Measurements from ENCODE around the gene TMEM132E.

Gene TMEM132E

GRCh38 chr17:34601416-34601815 lies 22.0 kb downstream of the TMEM132E start:
- no peak for DNase-seq (ENCODE audit: low read depth)
- no peak for TF ChIP-seq CTCF (conservative IDR thresholded peaks at IDR 0.05; ENCODE audit: low read depth, low read length)
- H3K4me3 ChIP-seq (ENCODE audit: low read length) = no peak overlapping the region

DNA sequence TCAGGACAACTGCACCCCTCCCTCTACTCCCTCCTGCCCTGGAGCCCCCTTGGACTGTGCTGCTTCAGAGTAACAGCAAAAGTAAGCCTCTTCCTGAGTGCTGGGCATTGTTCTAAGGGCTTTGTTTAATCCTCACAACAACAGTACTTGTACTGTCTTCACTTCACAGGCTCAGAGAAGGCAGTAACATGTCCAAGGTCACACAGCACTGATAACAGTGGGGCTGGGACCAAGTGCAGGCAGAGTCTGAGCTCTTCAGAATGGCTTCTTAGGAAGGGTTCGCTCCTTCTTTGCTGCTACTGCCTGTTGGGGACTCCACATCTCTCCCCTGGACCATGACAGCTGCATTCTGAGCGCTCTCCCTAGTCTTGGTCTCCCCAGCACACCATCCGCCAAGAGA lies 24.6 kb downstream of the TMEM132E start:
- TF ChIP-seq CTCF (conservative IDR thresholded peaks at IDR 0.05; ENCODE audit: low read depth, low read length) = no peak
- no peak for DNase-seq (ENCODE audit: low read depth)
- H3K4me3 ChIP-seq (ENCODE audit: low read length) = no peak overlapping the region

- no peak for TF ChIP-seq CTCF (conservative IDR thresholded peaks at IDR 0.05; ENCODE audit: low read depth, low read length)
- no peak for DNase-seq (ENCODE audit: low read depth)
- H3K4me3 ChIP-seq (ENCODE audit: low read length) = no peak overlapping the region
Observed at GRCh38 chr17:34606763-34607162, 27.4 kb downstream of the TMEM132E start.

GRCh38 chr17:34607917-34608316 lies 28.5 kb downstream of the TMEM132E start:
- DNase-seq (ENCODE audit: low read depth) = no peak
- H3K4me3 ChIP-seq (ENCODE audit: low read length) = no peak overlapping the region
- TF ChIP-seq CTCF (conservative IDR thresholded peaks at IDR 0.05; ENCODE audit: low read depth, low read length) = no peak

- H3K4me3 ChIP-seq (ENCODE audit: low read length) = no peak overlapping the region
- DNase-seq (ENCODE audit: low read depth) = no peak
- no peak for TF ChIP-seq CTCF (conservative IDR thresholded peaks at IDR 0.05; ENCODE audit: low read depth, low read length)
Observed at GRCh38 chr17:34609210-34609609, 29.8 kb downstream of the TMEM132E start.

DNA sequence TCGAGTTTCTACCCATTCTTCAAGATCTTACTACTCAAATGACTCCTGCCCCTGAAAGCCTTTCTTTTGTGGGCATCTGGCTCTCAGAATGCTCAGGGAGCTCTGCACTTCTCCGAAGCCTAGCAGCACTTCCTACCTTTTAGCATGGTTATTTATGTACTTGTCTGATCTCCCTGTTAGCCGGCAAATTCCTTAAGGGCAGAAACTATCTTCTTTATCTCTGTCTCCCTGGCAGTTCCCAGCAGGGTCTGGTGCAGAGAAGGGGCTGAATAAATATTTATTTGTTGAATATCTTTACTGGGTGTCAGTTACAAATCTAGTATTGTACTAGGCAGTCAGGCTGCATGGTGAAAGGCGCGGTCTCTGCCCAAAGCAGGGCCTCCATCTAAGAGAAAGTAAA lies 30.7 kb downstream of the TMEM132E start:
- DNase-seq (ENCODE audit: low read depth) = no peak
- TF ChIP-seq CTCF (conservative IDR thresholded peaks at IDR 0.05; ENCODE audit: low read depth, low read length) = no peak
- no peak overlapping the region for H3K4me3 ChIP-seq (ENCODE audit: low read length)

DNA sequence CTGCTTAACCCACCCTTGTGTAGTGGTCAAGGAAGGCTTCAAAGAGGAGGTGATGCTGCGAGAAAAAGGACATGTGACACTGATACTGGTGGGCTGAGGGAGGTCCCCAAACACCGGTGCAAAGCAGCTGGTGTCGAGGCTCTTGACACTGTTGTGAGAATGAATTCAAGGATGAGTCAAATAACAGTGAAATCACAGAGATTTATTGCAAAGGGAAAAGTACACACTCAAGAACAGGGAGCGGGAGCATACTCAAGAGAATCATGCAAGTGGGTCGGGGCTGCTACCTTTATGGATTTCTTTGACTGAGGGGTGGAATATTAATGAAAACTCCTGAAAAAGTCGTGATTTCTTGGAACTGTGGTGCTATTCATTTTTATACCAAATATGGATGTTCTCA lies 31.1 kb downstream of the TMEM132E start:
- no peak for TF ChIP-seq CTCF (conservative IDR thresholded peaks at IDR 0.05; ENCODE audit: low read depth, low read length)
- DNase-seq (ENCODE audit: low read depth) = no peak
- H3K4me3 ChIP-seq (ENCODE audit: low read length) = no peak overlapping the region
